Measurements from ENCODE around the gene SECISBP2.
"Not testable (repeated sequence)": the region's sequence is repeated elsewhere in the genome, so short reads cannot be mapped to it uniquely, and the experiment has no call there.

Gene SECISBP2

GRCh38 chr9:89365532-89365912 is 47.2 kb downstream of the SECISBP2 start:
- DNase-seq (ENCODE audit: low read depth) = no peak
- no peak overlapping the region for H3K4me3 ChIP-seq (ENCODE audit: low read length)
- TF ChIP-seq CTCF (conservative IDR thresholded peaks at IDR 0.05; ENCODE audit: low read length) = no peak

- DNase-seq (ENCODE audit: low read depth) = no peak
- no peak overlapping the region for H3K4me3 ChIP-seq (ENCODE audit: low read length)
Measured at GRCh38 chr9:89366711-89367110, 48.4 kb downstream of the SECISBP2 start.

GRCh38 chr9:89367281-89367680 is 49.0 kb downstream of the SECISBP2 start:
- DNase-seq (ENCODE audit: low read depth) = no peak
- no peak overlapping the region for H3K4me3 ChIP-seq (ENCODE audit: low read length)
- TF ChIP-seq CTCF (conservative IDR thresholded peaks at IDR 0.05; ENCODE audit: low read length) = no peak

More at GRCh38 chr9:89366711-89367110, 48.4 kb downstream of the SECISBP2 start:
- TF ChIP-seq CTCF (conservative IDR thresholded peaks at IDR 0.05; ENCODE audit: low read length) = no peak

GRCh38 chr9:89367726-89368437 is 49.6 kb downstream of the SECISBP2 start:
- no peak for DNase-seq (ENCODE audit: low read depth)
- no peak for TF ChIP-seq CTCF (conservative IDR thresholded peaks at IDR 0.05; ENCODE audit: low read length)
- no peak overlapping the region for H3K4me3 ChIP-seq (ENCODE audit: low read length)

GRCh38 chr9:89368550-89368949 is 50.2 kb downstream of the SECISBP2 start:
- no peak for DNase-seq (ENCODE audit: low read depth)
- no peak for TF ChIP-seq CTCF (conservative IDR thresholded peaks at IDR 0.05; ENCODE audit: low read length)
- no peak overlapping the region for H3K4me3 ChIP-seq (ENCODE audit: low read length)

- TF ChIP-seq CTCF (conservative IDR thresholded peaks at IDR 0.05; ENCODE audit: low read length) = no peak
Measured at GRCh38 chr9:89368978-89369377, 50.7 kb downstream of the SECISBP2 start.

GRCh38 chr9:89370593-89370992 is 52.3 kb downstream of the SECISBP2 start:
- no peak overlapping the region for H3K4me3 ChIP-seq (ENCODE audit: low read length)
- no peak for TF ChIP-seq CTCF (conservative IDR thresholded peaks at IDR 0.05; ENCODE audit: low read length)
- no peak for DNase-seq (ENCODE audit: low read depth)

More at GRCh38 chr9:89368978-89369377, 50.7 kb downstream of the SECISBP2 start:
- H3K4me3 ChIP-seq (ENCODE audit: low read length) = no peak overlapping the region
- DNase-seq (ENCODE audit: low read depth) = no peak

GRCh38 chr9:89371791-89372190 is 53.5 kb downstream of the SECISBP2 start:
- H3K4me3 ChIP-seq (ENCODE audit: low read length); DNase-seq (ENCODE audit: low read depth): not testable (repeated sequence)
